ENCODE results near the gene ATP5MK.
"Not testable (repeated sequence)": the region's sequence is repeated elsewhere in the genome, so short reads cannot be mapped to it uniquely, and the experiment has no call there.

ATP5MK gene

GRCh38 chr10:103360791-103361190 is 35.5 kb downstream of the ATP5MK start:
- not testable (repeated sequence) for H3K27ac ChIP-seq (ENCODE audit: low read depth, low read length); H3K4me3 ChIP-seq (ENCODE audit: low read depth in 1 of 2, low read length in 2 of 2); H3K36me3 ChIP-seq (ENCODE audit: control insufficient read depth in 1 of 2, insufficient read depth in 2 of 2, low read length in 2 of 2); H3K9me3 ChIP-seq (ENCODE audit: control insufficient read depth in 1 of 2, low read length in 2 of 2); H3K4me1 ChIP-seq (ENCODE audit: control insufficient read depth in 1 of 2, insufficient read depth in 2 of 2, low read length in 2 of 2); H3K9ac ChIP-seq (ENCODE audit: low read depth in 1 of 2, low read length in 2 of 2); H3K27me3 ChIP-seq (ENCODE audit: control insufficient read depth in 1 of 2, insufficient read depth in 2 of 2, low read length in 2 of 2)

- H3K36me3 ChIP-seq (ENCODE audit: control insufficient read depth in 1 of 2, insufficient read depth in 2 of 2, low read length in 2 of 2); H3K9ac ChIP-seq (ENCODE audit: low read depth in 1 of 2, low read length in 2 of 2); H3K27me3 ChIP-seq (ENCODE audit: control insufficient read depth in 1 of 2, insufficient read depth in 2 of 2, low read length in 2 of 2); H3K4me1 ChIP-seq (ENCODE audit: control insufficient read depth in 1 of 2, insufficient read depth in 2 of 2, low read length in 2 of 2); H3K27ac ChIP-seq (ENCODE audit: low read depth, low read length); H3K9me3 ChIP-seq (ENCODE audit: control insufficient read depth in 1 of 2, low read length in 2 of 2): not testable (repeated sequence)
- peak overlapping the region in 1 of 2 donors; percentile 32 for H3K4me3 ChIP-seq (ENCODE audit: low read depth in 1 of 2, low read length in 2 of 2)
These were observed 36.8 kb downstream of the ATP5MK start for GRCh38 chr10:103359493-103359892.

- no peak overlapping the region for H3K4me3 ChIP-seq (ENCODE audit: low read depth in 1 of 2, low read length in 2 of 2)
- H3K36me3 ChIP-seq (ENCODE audit: control insufficient read depth in 1 of 2, insufficient read depth in 2 of 2, low read length in 2 of 2): no peaks in the 10 kb centered on the region
- H3K27me3 ChIP-seq (ENCODE audit: control insufficient read depth in 1 of 2, insufficient read depth in 2 of 2, low read length in 2 of 2): no peaks in the 10 kb centered on the region
- H3K9ac ChIP-seq (ENCODE audit: low read depth in 1 of 2, low read length in 2 of 2): no peak overlapping the region
- H3K9me3 ChIP-seq (ENCODE audit: control insufficient read depth in 1 of 2, low read length in 2 of 2): no peaks in the 10 kb centered on the region
- no peak overlapping the region for H3K27ac ChIP-seq (ENCODE audit: low read depth, low read length)
- no peaks in the 10 kb centered on the region for H3K4me1 ChIP-seq (ENCODE audit: control insufficient read depth in 1 of 2, insufficient read depth in 2 of 2, low read length in 2 of 2)
These were observed 40.2 kb downstream of the ATP5MK start for GRCh38 chr10:103355906-103356599.

- H3K4me1 ChIP-seq (ENCODE audit: control insufficient read depth in 1 of 2, insufficient read depth in 2 of 2, low read length in 2 of 2); H3K9me3 ChIP-seq (ENCODE audit: control insufficient read depth in 1 of 2, low read length in 2 of 2); H3K27me3 ChIP-seq (ENCODE audit: control insufficient read depth in 1 of 2, insufficient read depth in 2 of 2, low read length in 2 of 2); H3K9ac ChIP-seq (ENCODE audit: low read depth in 1 of 2, low read length in 2 of 2); H3K4me3 ChIP-seq (ENCODE audit: low read depth in 1 of 2, low read length in 2 of 2); H3K27ac ChIP-seq (ENCODE audit: low read depth, low read length); H3K36me3 ChIP-seq (ENCODE audit: control insufficient read depth in 1 of 2, insufficient read depth in 2 of 2, low read length in 2 of 2): not testable (repeated sequence)
These were observed 41.7 kb downstream of the ATP5MK start for GRCh38 chr10:103354567-103354966.

- Histone ChIP-seq H3K9ac (ENCODE audit: low read depth in 1 of 2, low read length in 2 of 2) (no peak overlapping the region), H3K27me3 (ENCODE audit: control insufficient read depth in 1 of 2, insufficient read depth in 2 of 2, low read length in 2 of 2) (no peaks in the 10 kb centered on the region), H3K27ac (ENCODE audit: low read depth, low read length) (no peak overlapping the region), H3K4me1 (ENCODE audit: control insufficient read depth in 1 of 2, insufficient read depth in 2 of 2, low read length in 2 of 2) (peaks cover 0 to 3% of the 10 kb centered on the region in 2 donors), H3K4me3 (ENCODE audit: low read depth in 1 of 2, low read length in 2 of 2) (no peak overlapping the region), H3K36me3 (ENCODE audit: control insufficient read depth in 1 of 2, insufficient read depth in 2 of 2, low read length in 2 of 2) (peaks cover 0 to 3% of the 10 kb centered on the region in 2 donors), H3K9me3 (ENCODE audit: control insufficient read depth in 1 of 2, low read length in 2 of 2) (no peaks in the 10 kb centered on the region)
These were observed 43.0 kb downstream of the ATP5MK start for GRCh38 chr10:103353281-103353680.

DNA sequence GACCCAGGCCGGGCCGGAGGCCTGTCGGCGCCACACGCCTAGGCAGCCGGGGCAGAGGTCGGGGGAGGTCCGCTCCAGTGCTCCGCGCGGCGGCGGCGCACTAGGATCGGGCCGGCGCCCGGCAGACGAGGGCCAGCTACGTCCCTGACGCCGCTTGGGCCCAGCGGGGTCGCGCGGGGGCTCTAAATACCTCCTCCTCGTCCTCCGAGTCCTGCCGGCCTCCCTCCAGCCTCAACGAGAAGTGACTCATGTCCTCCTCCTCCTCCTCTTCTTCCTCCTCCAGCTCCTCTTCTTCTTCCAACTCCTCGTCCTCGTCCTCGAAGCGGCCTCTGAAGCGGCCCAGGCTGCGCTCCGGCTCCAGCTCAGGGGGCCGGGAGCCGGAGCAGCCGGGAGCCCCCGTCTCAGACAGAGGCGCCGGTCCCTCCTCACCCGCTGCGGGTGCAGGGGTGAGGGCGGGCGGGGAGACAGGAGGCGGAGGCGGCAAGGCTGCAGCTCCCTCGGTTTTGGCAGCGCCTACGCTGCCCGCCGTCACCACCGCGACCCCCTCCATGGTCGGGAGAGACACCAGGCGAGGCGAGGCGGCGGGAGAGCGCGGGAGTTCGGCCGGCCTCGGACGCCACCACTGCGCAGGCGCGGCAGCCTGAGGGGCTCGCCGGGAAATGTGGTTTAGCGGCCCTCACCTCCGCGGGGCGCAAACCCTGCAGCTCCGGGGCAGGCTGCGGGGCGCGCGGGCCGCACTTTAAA is 45.6 kb downstream of the ATP5MK start, which contains the start of gene PCGF6:
TSS of gene PCGF6 (minus strand) at position 624 of the 744 bp plus-strand sequence. CDS start at position 550, 74 bp downstream.
- H3K27ac ChIP-seq (ENCODE audit: low read depth, low read length): peak within 1 kb of the TSS; percentile 20
- no peaks in the 10 kb centered on the region for H3K9me3 ChIP-seq (ENCODE audit: control insufficient read depth in 1 of 2, low read length in 2 of 2)
- peak within 1 kb of the TSS; percentile 80 to 88 for H3K4me3 ChIP-seq (ENCODE audit: low read depth in 1 of 2, low read length in 2 of 2)
- peaks cover 0 to 16% of the 10 kb centered on the region in 2 donors for H3K36me3 ChIP-seq (ENCODE audit: control insufficient read depth in 1 of 2, insufficient read depth in 2 of 2, low read length in 2 of 2)
- H3K27me3 ChIP-seq (ENCODE audit: control insufficient read depth in 1 of 2, insufficient read depth in 2 of 2, low read length in 2 of 2): no peaks in the 10 kb centered on the region
- peak within 1 kb of the TSS; percentile 69 to 71 for H3K9ac ChIP-seq (ENCODE audit: low read depth in 1 of 2, low read length in 2 of 2)
- H3K4me1 ChIP-seq (ENCODE audit: control insufficient read depth in 1 of 2, insufficient read depth in 2 of 2, low read length in 2 of 2): peaks cover 0 to 3% of the 10 kb centered on the region in 2 donors

DNA sequence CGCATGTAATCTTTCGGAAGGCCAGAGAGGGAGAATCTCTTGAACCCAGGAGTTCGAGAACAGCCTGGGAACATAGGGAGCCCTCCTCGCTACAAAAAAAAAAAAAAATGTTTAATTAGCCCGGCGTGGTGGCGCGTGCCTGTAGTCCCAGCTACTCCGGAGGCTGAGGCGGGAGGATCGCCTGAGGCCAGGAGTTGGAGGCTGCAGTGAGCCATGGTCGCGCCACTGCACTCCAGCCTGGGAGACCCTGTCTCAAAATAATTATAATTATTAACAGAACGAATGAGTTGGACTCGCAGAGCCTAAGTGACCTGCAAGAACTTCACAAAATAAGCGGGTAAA is 46.1 kb downstream of the ATP5MK start:
- Histone ChIP-seq H3K4me1 (ENCODE audit: control insufficient read depth in 1 of 2, insufficient read depth in 2 of 2, low read length in 2 of 2) (peaks cover 0 to 3% of the 10 kb centered on the region in 2 donors), H3K9me3 (ENCODE audit: control insufficient read depth in 1 of 2, low read length in 2 of 2) (no peaks in the 10 kb centered on the region), H3K4me3 (ENCODE audit: low read depth in 1 of 2, low read length in 2 of 2) (peak overlapping the region; percentile 80 to 88), H3K27ac (ENCODE audit: low read depth, low read length) (no peak overlapping the region), H3K36me3 (ENCODE audit: control insufficient read depth in 1 of 2, insufficient read depth in 2 of 2, low read length in 2 of 2) (peaks cover 0 to 16% of the 10 kb centered on the region in 2 donors), H3K9ac (ENCODE audit: low read depth in 1 of 2, low read length in 2 of 2) (peak overlapping the region in 1 of 2 donors; percentile 71), H3K27me3 (ENCODE audit: control insufficient read depth in 1 of 2, insufficient read depth in 2 of 2, low read length in 2 of 2) (no peaks in the 10 kb centered on the region)

Data from duodenal mucosa (tissue), 2 donors.